ENCODE measurements around the gene LRBA.
"Not testable (repeated sequence)": the region's sequence is repeated elsewhere in the genome, so short reads cannot be mapped to it uniquely, and the experiment has no call there.

LRBA gene

GRCh38 chr4:150940123-150940522 lies 75.0 kb downstream of the LRBA start:
- no peak for DNase-seq

DNA sequence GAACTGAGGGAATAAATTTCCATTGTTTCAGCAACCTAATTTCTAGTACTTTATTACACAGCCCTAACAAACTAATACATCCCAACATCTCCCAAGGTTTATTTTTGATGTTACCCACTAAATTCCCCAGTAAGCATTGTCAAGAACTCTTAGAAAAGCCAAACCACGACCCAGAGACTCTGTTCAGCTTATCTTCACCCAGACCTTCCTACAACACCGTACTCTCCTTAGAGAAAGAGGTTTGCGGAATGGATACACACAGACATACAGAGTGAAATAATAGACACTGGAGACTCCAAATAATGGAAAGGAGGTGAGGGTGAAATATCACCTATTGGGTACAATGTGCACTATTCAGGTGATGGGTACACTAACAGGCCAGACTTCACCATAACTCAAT lies 75.6 kb downstream of the LRBA start:
- DNase-seq: no peak

GRCh38 chr4:150938873-150939499 lies 76.1 kb downstream of the LRBA start:
- DNase-seq: no peak

DNA sequence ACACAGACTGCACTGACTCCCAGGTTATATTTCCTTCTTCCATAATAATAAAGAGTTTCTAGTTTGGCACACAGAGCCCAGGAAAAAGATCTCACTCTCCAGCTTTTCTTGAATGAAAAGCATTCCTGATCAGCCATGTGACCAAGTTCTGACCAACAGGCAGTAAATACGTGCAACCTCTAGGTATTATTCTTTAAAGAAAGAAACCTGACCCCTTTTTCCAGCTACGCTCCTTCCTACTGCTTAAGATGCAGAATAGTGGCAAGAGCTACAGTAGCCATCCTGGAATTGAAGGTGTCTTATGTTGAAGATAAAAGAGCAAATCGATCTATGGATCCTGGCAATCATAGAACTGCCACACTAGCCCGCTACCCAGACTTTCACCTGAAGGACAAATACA lies 76.7 kb downstream of the LRBA start:
- no peak for DNase-seq

DNA sequence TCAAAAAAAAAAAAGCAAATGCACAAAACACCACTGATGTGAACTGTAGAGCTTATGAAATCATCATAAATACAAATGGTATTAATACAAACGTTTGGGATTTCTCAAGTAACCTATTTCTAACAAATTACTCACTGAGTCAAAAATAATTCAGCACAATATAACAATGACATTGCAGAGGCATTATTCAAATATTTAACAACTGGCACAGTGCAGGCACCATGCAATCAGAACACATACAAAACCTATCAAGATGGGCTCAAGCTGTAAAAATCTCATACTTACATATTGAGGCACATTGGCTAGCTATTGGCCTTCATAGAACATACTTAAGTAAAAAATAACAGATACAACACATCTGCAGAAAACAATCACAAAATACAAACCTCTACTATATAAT lies 81.1 kb downstream of the LRBA start:
- no peak for DNase-seq

GRCh38 chr4:150931796-150932195 lies 83.3 kb downstream of the LRBA start:
- DNase-seq: no peak

DNA sequence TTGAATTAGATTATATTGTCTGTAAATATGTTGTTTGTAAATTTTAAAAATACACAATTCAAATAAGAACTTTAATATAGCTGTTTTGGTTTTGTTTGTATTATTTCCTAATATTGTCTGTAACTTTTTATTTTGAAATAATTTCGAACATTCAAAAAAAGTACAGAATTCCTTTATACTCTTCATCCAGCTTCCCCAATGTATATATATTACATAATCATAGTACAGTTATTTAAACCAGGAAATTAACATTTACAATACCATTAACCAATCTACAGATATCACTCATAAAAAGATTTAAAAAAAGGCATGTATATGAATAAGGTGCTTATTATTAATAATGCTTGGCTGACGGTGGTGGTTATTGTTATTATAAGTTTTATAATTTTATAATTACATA lies 84.1 kb downstream of the LRBA start:
- no peak for DNase-seq

GRCh38 chr4:150923945-150924344 lies 91.1 kb downstream of the LRBA start:
- DNase-seq: no peak

GRCh38 chr4:150921486-150921885 lies 93.6 kb downstream of the LRBA start:
- DNase-seq: not testable (repeated sequence)

- DNase-seq: not testable (repeated sequence)
These were observed 96.5 kb downstream of the LRBA start for GRCh38 chr4:150918562-150918961.

- no peak for DNase-seq
These were observed 103.8 kb downstream of the LRBA start for GRCh38 chr4:150911326-150911725.

- DNase-seq: no peak
These were observed 106.0 kb downstream of the LRBA start for GRCh38 chr4:150909116-150909515.

- DNase-seq: no peak
These were observed 108.0 kb downstream of the LRBA start for GRCh38 chr4:150906987-150907633.

- DNase-seq: no peak
These were observed 110.4 kb downstream of the LRBA start for GRCh38 chr4:150904671-150905070.

DNA sequence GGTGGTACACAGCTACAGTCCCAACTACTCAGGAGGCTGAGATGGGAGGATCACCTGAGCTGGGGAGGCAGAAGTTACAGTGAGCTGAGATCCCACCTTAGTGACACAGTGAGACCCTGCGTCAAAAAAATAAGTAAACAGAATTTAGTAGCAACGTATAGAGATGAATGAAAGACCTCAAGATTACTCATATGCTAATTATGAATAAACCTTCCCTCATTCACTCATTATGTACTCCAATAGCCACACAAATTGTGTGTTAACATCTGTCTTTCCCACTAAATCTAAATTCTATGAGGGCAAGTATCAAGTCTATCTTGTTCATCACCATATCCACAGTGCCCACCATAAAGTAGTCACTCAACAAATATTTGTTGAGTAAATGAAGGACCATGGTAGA lies 111.5 kb downstream of the LRBA start:
- DNase-seq: no peak

DNA sequence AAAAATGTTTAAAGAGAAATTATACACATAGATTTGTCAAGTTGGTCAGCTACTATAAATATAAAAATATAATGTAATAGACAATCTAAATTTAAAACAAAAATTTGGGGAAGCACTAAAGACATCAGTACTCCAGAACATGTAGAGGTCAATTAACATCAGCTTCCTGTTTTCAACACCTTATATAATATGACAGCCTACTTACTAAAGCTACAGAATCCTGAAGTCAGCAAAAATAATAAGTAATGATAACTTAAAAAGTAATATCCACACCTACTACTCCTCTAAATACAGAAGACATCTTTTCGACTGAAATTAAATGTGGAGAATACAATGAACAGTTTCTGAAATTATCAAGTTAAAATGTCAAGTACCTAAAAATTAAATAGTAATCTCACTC lies 118.6 kb downstream of the LRBA start:
- DNase-seq: no peak

DNA sequence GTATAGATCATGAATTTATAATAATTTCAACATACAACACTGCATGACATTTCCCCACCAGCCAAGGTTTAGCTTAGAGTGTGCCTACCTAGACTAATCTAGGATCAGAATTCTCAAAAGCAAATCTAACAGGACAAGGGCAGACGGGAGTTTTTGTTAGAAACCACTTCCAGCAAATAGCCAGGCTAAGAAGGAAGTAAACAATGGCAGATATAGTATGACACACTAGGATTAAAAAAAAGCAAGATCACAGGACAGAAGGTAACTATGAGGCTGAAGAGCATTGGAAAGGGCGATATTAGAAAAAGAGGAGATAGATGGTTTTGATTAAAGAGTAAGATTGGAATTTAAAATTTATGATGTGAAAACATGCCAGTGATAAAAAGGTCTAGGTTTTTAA lies 124.8 kb downstream of the LRBA start:
- no peak for DNase-seq

- no peak for DNase-seq
These were observed 125.8 kb downstream of the LRBA start for GRCh38 chr4:150889306-150889705.

DNA sequence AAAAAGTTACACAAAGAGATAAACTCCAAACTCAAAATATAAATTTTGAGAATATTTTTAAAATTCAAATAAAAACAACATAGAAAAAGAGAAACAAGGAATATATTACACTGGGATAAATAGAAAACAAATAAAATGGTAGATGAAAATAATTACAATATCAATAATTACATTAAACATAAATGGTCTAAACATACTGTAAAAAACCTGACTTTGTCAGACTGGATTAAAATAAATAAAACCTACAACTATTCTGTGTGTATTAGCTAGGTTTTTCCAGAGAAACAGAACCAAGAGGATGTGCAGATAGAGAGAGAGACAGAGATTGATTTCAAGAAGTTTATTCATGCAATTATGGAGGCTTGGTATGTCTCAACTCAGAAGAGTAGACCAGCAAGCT lies 126.5 kb downstream of the LRBA start:
- no peak for DNase-seq

DNA sequence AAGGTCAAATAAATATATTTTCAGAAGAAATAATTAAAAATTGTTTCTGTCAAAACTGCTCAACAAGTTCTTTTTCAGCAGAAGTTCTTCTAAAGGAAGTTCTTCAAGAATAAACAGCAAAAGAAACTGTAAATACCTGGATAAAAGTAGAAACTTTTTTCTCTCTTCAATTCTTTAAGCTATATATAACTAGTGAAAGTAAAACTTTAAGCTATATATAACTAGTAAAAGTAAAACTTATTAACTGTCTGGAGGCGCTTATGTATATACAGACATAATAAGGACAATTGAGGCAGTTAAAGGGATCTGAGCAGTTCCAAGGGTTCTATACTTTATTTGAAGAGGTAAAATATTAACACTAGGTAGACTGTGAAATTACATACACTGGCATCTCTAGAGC lies 126.9 kb downstream of the LRBA start:
- no peak for DNase-seq

DNA sequence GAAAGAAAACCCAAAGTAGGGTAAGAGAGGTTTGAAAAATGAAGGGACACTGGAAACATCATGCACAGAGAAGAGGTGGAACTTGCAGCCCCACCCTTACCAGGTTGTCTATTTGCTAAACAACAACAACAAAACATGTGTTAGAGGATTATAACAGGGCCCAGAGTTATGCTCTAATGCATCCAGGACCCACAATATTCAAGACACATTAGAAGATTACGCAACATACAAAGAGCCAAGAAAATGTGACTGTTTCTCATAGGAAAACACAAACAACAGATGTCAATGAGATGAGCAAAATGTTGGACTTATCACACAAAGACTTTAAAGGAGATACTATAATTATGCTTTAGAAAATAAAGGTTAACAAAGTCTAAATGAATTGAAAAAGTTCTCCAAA lies 128.5 kb downstream of the LRBA start:
- no peak for DNase-seq

- no peak for DNase-seq
These were observed 130.5 kb downstream of the LRBA start for GRCh38 chr4:150884625-150885024.

DNA sequence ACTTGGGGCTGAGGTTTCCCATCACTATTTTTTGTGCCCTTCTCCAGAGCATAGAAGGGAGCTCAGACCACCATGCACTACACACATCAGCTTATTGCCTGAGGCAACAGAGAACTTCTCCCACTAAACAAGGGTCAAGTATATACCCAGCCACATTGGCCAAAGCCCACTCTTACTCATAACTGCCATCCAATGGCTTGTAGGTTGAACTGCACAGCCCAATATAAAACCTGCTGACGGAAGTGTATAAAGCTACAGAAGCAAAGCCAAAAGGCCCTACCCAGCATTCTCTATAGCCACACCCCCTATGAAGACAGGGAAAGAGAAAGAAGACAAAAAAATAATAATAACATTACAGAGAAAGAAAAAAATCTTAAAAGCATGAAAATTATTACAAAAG lies 139.7 kb downstream of the LRBA start:
- no peak for DNase-seq

GRCh38 chr4:150874338-150875226 lies 140.5 kb downstream of the LRBA start:
- no peak for DNase-seq

Data from amniotic stem cell (primary cell).